ENCODE measurements around the gene PSMA5.
A peak's percentile ranks its signal among the peaks of the same experiment; 100 is the strongest.
"Not testable (repeated sequence)": the region's sequence is repeated elsewhere in the genome, so short reads cannot be mapped to it uniquely, and the experiment has no call there.

Gene PSMA5

GRCh38 chr1:109392037-109392787 is 34.0 kb downstream of the PSMA5 start:
- DNase-seq (ENCODE audit: low spot score), result no peak

DNA sequence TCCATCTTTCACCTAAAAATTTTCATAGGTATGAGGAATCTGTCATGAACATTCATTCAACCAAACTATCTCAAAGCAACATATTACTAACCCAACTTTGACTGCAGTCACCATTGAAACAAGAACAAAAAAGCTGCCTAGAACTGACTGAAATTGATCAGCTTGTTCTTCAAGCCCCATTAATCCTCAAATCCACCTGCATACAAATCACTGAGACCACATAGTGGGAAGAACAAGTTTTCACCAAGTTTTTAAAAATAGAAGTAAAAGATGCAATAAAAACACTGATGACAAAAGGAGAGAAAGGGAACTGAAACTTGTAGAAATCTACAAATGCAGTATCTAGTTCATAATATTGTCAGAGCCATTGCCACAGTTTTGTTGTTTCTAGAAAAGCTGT is 34.6 kb downstream of the PSMA5 start:
- DNase-seq (ENCODE audit: low spot score), result no peak

DNA sequence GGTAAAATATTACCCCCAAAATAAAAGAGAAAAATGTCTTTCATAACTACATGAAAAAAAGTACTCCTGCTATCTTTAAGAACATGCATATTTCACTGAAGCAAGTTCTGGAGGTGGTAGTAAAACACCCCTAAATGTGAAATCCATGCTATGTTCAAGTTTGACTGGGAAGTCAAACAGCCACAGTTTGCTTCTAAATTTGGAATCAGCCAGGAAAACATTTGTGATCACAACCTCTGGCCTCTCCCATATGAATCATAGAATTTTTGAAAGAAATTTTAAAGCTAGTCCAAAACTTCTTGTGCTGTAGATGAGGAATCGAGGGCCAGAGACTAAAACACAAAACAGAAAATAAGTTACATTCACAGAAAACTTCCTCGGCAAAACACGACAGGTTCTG is 35.1 kb downstream of the PSMA5 start:
- peak; percentile 37 for DNase-seq (ENCODE audit: low spot score)

DNA sequence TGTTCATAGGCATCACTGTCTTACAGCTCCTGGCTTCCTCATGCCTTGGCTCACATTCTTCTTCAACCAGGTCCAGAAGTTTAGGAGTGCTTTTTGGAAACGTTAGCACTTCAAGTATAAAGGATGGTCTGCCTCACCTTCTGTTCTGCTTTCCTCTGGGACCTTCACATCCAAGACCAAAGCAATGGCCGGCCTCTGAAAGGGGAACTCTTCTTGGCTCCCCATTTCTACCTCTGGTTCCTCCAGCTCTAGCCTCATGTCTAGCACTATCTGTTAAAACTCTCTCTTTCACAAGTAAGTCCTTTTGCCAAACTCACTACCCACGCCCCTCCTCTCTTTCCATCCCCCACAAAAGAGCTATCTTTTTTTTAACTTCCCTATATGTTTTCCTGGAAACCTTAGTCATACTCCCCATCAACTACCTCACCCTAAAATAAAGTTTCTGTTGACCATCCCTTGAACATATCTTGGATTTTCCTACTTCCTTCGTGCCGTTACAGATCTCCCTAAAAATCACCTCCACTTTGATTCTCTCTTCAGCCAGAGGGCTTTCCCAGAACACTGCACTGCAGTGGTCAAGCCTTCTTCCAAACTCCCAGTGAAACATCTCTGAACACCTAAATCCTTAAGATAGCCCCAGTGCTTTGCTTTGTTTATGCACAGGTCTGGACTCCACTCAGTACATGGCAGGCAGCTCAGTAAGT is 36.5 kb downstream of the PSMA5 start:
- DNase-seq (ENCODE audit: low spot score), result no peak

GRCh38 chr1:109388884-109389637 is 37.2 kb downstream of the PSMA5 start:
- no peak for DNase-seq (ENCODE audit: low spot score)

DNA sequence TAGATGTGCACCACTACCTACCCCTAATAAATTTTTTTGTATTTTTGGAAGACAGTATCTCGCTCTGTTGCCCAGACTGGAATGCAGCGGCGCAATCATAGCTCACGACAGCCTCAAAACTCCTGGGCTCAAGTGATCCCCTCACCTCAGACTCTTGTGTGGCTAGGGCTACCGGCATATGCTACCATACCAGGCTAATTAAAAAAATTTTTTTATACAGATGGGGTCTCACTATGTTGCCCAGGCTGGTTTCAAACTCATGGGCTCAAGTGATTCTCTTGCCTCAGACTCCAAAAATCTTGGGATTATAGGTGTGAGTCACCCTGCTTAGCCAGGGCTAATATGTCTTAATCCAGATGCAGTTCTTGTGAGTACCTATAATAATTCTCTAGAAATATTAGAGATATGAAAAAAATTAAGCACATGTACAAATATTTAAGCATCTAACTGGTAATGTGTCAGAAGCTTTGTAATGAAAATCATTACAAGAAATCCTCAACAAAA is 38.0 kb downstream of the PSMA5 start:
- no peak for DNase-seq (ENCODE audit: low spot score)

GRCh38 chr1:109386054-109386717 is 40.1 kb downstream of the PSMA5 start:
- no peak for DNase-seq (ENCODE audit: low spot score)

DNA sequence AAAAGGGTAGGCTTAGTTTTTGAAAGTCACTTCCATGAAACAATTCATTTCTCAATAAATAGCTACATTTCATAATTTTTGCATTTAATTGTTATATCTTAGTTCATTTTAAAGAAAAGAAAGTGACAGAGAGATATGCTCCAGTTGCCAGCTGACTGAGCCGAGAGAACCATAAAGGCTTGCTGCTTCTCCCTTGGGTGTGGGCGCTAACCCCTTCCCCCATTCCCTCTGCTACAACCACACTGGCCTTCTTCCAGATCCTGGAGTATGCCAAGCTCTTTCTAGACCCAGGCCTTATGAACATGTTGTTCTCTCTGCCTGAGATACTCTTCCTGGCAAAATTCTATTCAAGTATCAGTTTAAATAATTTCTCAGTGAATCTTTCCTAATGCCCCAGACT is 40.8 kb downstream of the PSMA5 start:
- no peak for DNase-seq (ENCODE audit: low spot score)

DNA sequence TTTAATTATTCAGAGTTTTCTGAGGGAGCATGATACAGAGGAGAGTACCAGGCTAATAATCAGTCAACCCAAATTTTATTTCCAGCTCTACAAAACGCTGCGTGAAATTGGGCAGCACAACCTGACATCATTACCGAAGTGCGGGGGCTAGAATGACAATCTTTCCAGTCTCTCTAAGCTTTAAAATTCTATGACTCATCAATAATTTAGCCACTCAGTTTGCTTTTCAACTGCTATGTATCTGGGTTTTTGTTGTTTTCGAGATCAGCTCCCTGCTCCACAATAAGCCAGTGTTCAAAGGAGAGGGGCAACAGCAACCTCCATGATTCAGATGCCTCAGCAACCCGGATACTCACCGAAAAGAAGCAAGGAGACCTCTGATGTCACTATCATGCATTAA is 42.4 kb downstream of the PSMA5 start:
- DNase-seq (ENCODE audit: low spot score), result no peak

- DNase-seq (ENCODE audit: low spot score), result no peak
These were observed 43.0 kb downstream of the PSMA5 start for GRCh38 chr1:109383087-109383779.

DNA sequence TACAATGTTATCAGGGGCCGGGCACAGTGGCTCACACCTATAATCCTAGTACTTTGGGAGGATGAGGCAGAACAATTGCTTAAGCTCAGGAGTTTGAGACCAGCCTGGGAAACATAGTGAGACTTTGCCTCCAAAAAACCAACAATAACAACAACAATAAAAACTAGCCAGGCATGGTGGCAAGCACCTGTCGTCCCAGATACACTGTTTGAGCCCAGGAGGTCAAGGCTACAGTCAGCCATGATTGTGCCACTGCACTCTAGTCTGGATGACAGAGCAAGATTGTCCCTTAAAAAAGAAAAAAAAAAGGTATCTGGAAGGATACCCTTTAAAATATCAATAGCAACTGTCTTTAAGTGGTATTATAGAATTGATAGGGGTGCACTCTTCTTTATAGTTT is 44.7 kb downstream of the PSMA5 start:
- DNase-seq (ENCODE audit: low spot score), result no peak

DNA sequence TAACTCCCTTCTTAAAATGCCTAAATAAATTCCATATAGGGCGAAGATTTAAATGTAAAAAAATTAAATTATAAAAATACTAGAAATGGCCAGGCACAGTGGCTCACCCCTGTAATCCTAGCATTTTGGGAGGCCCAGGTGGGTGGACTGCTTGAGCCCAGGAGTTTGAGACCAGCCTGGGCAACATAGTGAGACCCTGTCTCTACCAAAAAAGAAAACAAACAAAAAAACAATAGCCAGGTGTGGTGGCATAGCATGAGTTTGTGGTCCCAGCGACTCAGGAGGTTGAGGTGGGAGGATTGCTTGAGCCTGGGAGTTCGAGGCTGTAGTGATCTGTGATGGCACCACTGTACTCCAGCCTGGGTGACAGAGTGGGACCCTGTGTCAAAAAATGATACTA is 46.3 kb downstream of the PSMA5 start:
- no peak for DNase-seq (ENCODE audit: low spot score)

GRCh38 chr1:109379422-109379821 is 46.8 kb downstream of the PSMA5 start:
- DNase-seq (ENCODE audit: low spot score), result peak; percentile 36

- DNase-seq (ENCODE audit: low spot score), result no peak
These were observed 48.5 kb downstream of the PSMA5 start for GRCh38 chr1:109377698-109378097.

GRCh38 chr1:109373696-109374095 is 52.6 kb downstream of the PSMA5 start:
- not testable (repeated sequence) for DNase-seq (ENCODE audit: low spot score)

DNA sequence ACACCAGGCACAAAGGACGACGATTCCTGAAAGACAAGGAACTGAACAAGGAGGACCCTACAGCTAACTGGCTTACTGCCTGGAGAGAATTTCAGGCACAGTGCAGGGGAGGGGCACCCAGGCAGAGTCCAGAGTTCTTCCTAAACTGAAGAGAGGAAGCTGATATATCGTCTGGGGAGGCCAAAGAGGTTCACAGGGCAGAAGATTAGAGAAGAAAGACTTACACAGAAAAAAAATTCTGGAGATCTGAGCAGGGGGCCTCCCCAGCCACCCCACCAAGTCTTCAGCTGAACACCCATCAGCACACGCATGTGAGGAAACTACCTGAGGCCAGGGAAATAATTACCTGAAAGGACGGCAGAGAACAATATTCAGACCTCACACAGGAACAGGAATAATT is 53.1 kb downstream of the PSMA5 start:
- no peak for DNase-seq (ENCODE audit: low spot score)

- no peak for DNase-seq (ENCODE audit: low spot score)
These were observed 54.0 kb downstream of the PSMA5 start for GRCh38 chr1:109372281-109372680.

GRCh38 chr1:109371341-109371739 is 54.9 kb downstream of the PSMA5 start:
- DNase-seq (ENCODE audit: low spot score), result peak; percentile 73

DNA sequence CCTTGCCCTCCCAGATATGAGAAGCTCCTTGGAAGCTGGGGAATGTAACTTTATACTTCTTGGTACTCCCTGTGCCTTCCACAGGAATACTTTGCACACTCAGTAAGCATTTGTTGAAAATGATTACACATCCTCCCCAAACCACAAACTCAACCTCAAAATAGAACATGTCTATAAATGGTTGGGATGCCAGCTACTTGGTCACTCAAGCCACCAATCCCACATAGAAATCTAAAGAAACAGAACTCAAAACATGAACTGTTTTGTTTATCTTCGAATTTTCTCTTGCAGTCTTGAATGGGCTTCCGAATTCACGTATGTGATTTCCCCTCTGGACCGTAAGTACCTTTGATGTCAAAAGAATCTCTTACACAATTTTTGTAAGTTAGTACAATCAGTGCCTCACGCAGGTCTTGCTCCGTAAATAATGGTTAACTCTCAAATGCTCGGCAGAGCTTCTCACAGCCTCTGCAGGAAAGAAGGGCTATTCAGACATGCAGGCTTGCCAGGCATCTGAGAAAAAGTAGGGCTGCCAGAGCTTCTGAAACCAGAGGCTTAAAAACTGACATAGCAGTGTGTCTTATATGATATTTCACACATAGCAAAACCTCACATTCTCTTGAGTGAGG is 55.4 kb downstream of the PSMA5 start:
- DNase-seq (ENCODE audit: low spot score), result peak; percentile 80

DNA sequence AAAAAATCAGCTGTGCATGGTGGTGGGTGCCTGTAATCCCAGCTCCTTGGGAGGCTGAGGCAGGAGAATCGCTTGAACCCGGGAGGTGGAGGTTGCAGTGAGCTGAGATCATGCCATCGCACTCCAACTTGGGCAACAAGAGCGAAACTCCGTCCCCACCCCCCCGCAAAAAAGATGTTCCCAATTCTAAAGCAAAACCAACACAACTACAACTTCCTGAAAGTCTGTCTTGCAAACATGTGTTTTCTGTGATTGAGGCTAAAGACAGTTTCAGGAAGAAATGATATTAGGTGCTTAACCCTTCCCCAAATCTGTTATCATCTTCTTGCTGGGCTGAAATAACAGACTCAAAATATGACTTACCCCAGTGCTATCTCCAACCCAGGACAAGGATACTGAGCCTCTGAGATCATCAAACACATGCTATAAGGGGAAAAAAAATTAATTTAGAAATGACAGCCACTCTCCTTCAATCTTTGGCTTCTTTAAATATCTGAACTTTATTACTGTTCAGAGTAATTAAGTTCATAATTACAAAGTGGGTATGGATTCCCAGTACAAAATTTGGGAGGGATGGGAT is 57.0 kb downstream of the PSMA5 start:
- DNase-seq (ENCODE audit: low spot score), result peak; percentile 29

- DNase-seq (ENCODE audit: low spot score), result no peak
These were observed 57.8 kb downstream of the PSMA5 start for GRCh38 chr1:109368464-109368863.
